Measurements from ENCODE around the gene SDK1.

SDK1 gene

GRCh38 chr7:4173615-4174014, 872.6 kb downstream of the SDK1 start:
- no peak for DNase-seq

DNA sequence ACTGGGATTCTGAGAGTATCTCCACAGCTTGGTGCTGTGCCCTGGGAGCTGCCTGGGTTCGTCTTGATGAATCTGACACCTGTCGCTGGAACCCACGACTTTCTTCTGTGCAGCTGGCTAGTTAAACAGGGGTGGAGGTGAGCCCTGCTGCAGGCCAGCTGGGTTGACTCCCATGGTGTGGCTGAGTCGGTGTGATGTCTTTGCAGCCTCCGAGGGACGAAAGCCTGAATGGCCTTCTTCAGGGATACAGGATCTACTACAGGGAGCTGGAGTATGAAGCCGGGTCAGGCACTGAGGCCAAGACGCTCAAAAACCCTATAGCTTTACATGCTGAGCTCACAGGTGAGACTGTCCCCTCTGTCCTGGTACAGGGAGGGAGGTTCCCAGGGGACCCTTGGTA, 873.0 kb downstream of the SDK1 start:
- no peak for DNase-seq

- DNase-seq = no peak
Observed at GRCh38 chr7:4174451-4174850, 873.4 kb downstream of the SDK1 start.

GRCh38 chr7:4174884-4175283, 873.8 kb downstream of the SDK1 start:
- DNase-seq = no peak

GRCh38 chr7:4175346-4175973, 874.4 kb downstream of the SDK1 start:
- no peak for DNase-seq

GRCh38 chr7:4177001-4177400, 875.9 kb downstream of the SDK1 start:
- DNase-seq = no peak

DNA sequence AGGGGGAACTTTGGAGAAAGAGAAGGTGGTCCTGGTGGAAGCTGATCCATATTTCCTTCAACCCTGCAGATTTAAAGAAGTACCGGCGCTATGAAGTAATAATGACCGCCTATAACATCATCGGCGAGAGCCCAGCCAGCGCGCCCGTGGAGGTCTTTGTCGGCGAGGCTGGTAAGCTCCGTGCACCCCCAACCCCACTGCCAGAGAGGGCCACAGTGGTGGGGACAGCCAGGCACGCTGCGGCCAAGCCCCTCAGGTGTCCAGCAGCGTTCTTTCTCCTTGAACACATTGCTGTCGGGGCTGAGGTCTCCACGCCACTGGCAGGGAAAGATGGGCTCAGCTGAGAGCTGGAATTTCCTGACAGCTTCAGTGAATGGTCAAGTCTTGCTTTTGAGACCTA, 877.4 kb downstream of the SDK1 start:
- no peak for DNase-seq

DNA sequence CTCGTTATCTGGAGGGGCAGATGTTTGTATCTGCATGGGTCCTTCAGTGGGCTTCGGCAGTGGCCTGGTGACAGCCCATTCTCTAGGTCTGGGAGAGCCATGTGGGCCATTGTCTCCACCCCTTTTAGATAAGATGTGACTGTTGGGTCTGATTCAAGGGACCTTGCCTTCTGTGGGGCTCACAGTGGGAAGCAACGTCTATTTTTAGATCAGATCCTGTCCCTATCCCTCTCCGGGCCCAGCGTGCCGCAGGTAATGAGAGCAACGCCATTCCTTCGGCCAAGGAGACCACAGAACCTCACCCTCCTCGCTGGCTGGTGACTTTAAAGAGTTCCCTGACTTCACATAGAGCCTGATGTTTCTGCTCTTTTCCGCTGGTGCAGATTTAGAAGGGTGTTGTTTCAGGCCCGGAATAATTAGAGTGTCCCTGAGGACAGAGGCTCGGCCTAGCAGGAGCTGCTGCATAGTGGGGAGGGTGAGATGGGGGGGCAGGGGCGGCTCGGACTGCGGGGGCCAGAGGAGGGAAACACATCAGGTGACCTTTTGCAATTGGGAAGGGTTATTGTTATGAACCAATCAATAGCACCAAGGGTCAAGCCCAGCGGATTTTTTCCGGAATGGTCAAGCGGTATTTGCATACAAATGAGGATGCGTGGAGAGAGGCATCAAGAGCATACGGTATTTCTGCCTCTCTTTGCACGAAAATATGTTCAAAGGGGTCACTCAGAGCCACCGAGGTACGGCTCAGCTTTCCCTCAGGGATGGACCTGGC, 878.0 kb downstream of the SDK1 start:
- DNase-seq = no peak

DNA sequence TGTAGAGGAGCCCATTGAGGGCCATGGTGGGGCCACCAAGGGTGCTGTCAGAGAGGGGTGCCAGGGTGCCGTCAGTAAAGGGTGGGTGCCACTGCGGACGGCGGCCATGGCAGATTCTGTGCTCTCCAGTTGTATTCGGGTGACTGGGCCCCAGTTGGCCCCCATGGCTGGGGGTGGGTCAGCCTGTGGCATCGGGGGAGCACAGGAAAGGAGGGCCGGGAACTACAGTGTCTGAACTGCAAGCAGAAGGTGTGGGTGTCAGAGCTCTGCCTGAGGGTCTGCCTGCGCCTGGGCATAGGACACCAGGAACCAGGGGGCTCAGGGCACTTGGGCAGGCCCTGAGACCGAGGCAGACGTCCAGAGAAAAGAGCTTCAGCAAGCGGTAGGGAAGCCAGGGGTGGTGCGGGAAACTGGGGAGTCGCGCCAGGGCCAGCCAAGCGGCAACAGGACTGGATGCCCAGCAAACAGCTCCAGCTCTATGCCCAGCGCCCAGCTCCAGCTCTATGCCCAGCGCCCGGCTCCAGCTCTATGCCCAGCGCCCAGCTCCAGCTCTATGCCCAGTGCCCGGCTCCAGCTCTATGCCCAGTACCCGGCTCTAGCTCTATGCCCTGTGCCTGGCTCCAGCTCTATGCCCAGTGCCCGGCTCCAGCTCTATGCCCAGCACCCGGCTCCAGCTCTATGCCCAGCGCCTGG, 878.8 kb downstream of the SDK1 start:
- no peak for DNase-seq

DNA sequence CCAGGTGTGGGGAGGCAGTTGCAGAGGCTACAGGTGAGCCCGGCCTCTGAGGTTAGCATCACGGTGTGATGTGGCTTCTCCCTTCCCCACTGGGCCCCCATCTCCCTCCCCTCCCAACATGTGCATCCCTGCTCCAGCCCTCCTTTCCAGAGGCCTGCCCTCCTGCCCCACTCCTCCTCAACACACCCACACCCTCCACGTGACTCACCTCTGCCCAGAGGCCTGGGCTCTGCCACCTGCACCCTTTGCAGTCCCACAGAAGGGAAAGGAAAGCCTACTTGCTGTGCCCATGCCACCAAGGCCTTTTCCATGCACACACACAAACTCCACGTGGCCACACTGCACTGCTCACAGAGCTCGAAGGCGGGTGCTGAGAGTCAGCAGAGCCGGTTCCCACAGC, 880.4 kb downstream of the SDK1 start:
- DNase-seq = no peak

DNA sequence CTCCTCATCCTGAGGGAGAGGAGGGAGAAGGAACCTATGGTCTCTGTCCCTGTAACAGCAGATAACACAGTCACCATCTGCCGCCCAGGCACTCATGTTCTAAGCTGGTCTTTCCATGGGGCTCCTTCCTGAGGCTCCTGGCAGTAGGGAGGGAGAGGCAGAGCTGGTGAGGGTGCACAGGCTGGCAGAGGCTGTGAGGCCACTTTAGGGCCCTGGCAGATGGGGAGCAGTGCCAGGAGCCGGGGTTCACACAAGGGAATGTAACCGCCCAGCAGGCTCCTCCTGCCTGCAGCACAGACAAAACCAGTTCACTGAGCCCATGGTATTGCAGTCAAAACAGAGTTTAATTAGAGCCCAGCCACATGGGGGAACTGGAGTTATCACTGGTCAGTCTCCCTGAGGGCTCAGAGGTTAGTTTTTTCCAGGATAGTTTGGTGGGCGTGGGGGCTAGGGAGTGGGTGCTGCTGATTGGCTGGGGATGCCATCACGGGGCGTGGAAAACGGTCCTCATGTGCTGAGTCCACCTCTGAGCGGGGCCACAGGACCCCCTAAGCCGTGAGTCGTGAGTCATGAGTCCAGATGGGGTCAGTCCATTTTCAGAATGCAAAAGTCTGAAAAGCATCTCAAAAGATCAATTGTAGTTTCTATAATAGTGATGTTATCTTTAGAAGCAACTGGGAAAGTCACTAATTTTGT, 881.7 kb downstream of the SDK1 start:
- DNase-seq = no peak

GRCh38 chr7:4184653-4185052, 883.6 kb downstream of the SDK1 start:
- DNase-seq = no peak

DNA sequence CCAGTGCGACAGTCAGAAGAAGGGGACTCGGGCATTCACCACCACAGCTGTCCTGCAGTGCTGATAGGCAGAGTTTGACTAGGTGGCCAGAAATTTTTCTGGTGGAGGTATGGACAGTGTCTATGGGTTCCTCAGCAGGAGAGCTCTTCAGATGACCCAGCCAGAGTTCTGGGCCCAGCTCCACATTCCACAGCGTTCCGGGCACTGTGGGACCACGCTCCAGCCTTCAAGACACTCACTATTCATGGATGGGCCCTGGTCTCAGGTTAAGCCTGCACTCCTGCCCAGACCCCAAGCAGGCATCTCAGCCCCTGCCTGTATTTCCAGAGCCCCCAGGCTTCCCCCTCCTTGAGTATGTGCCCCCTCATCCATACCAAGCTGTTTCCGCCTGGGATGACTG, 884.1 kb downstream of the SDK1 start:
- no peak for DNase-seq

DNA sequence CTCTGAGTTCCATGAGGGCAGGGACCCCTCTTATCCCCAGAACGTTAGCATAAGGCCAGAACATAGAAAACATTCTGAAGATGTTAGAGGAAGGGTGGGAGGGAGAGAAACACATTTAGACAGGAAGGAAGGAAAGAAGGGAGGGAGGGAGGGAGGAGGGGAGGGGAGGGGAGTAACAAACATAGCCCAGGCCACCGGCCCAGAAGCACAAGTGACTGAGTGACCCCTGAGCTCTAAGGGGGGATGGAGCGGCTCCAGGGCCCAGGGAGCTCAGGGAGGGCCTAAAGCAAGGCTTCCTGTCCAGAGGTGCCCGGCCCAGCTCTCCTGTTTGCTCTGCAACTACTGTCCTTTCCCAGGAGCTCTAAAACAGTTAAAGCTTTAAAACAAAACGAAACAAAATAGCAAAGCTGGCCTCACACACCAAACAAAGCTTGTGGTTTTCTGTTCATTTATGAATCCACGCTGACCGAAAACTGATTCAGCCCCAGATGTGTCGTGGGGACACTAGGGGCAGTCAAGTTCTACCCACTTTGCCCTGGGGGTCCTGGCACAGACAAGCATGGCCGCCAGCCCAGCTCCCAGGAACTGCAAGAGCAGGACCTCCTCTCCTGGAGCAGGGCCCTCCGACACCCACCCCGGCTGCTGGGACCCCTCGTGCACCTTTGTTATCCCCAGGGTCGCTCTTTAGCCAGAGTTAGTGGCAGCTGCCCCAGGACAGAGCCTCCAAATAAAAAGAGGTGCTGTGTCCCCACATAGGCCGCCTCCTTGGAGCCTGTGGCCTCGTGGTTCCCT, 884.9 kb downstream of the SDK1 start:
- no peak for DNase-seq

DNA sequence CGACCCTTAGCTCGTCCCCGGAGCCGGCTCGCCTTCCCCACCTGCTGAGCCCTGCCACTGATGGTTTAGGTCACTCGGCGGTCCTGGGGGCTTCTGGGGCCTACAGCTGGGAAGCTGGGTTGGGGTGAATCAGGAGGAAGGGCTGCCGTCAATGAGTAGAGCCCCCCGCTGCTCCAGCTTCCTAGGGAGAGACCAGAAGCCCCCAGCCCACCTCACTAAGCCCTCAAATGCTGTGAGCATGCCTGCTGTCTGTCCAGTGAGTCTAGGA, 885.4 kb downstream of the SDK1 start:
- DNase-seq = no peak

- no peak for DNase-seq
Observed at GRCh38 chr7:4188651-4189050, 887.6 kb downstream of the SDK1 start.

DNA sequence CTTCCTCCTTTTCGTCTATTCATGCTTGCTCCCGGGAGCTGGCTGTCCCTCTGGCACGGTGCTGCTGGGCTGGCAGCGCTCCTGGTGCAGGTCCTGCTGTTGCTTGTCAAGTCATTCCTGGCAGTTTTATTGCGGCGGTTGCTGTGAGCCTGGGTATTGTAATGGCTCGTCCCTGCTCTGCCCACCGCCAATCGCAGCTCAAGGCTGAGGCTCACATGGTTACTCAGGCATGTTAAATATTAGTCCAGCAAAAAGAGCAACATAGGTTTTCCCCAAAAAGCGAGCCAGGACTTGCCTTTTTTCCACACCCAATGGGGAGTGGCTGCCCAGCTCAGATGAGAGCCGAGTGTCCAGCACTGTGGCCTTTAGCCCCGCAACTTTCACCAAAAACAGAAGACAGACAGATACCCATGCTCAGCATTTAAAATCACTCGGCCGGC, 888.1 kb downstream of the SDK1 start:
- DNase-seq = no peak

GRCh38 chr7:4190010-4190981, 889.2 kb downstream of the SDK1 start:
- no peak for DNase-seq

DNA sequence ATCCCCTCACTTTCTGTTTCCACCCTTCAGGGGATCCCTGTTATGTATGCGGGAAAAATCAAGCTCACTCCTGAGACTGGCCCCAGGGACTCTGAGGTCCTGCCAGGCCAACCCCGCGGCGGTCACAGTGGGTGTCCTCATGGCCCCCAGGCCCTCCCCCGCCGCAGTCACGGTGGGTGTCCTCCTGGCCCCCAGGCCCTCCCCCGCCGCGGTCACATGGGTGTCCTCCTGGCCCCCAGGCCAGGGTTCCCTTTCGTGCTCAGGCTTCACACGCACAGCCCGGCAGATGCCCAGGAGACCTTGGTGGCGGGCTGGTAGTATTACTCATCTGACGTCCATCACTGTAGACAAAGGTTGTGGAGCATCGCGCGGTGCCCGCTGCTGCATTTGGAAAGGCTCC, 890.0 kb downstream of the SDK1 start:
- DNase-seq = no peak

GRCh38 chr7:4191525-4191924, 890.5 kb downstream of the SDK1 start:
- no peak for DNase-seq

DNA sequence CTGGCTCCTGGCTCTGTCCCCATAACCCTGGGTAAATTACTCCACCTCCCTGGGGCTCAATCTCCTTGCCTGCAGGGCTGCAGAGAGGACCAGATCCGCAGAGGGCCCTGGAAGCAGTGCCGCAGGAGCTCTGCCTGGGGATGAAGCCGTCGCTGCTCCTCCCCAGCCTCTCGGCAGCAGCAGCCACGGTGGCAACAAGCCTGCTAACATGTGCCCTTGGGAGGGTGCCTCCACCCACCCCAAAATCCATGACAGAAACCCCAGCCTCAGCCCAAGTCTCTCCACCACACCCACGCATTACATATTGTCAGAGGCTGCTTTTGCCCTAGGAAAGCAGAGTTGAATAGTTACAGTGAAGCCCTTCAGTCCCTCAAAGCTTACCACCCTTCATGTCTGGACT, 894.6 kb downstream of the SDK1 start:
- no peak for DNase-seq

Measured in T1000 (cell line).